ENCODE results near the gene EHHADH.
A peak's percentile ranks its signal among the peaks of the same experiment; 100 is the strongest.
"Not testable (repeated sequence)": the region's sequence is repeated elsewhere in the genome, so short reads cannot be mapped to it uniquely, and the experiment has no call there.

The EHHADH gene

GRCh38 chr3:185253645-185254410 is at the start of gene EHHADH:
Gene EHHADH, minus strand, starts transcription at chr3:185254049. Its CDS starts 27 bp downstream, at chr3:185254022.
- DNase-seq (ENCODE audit: low read depth in 2 of 2): peak; percentile 32 to 39

GRCh38 chr3:185299918-185300426 is 46.1 kb upstream of the EHHADH start:
- not testable (repeated sequence) for DNase-seq (ENCODE audit: low read depth in 2 of 2)

GRCh38 chr3:185297867-185298266 is 44.0 kb upstream of the EHHADH start:
- no peak for DNase-seq (ENCODE audit: low read depth in 2 of 2)

- no peak for DNase-seq (ENCODE audit: low read depth in 2 of 2)
These were observed 38.4 kb upstream of the EHHADH start for GRCh38 chr3:185292238-185292637.

GRCh38 chr3:185290266-185290665 is 36.4 kb upstream of the EHHADH start:
- no peak for DNase-seq (ENCODE audit: low read depth in 2 of 2)

GRCh38 chr3:185283374-185283935 is 29.6 kb upstream of the EHHADH start:
- no peak for DNase-seq (ENCODE audit: low read depth in 2 of 2)

GRCh38 chr3:185282696-185283373 is 29.0 kb upstream of the EHHADH start:
- DNase-seq (ENCODE audit: low read depth in 2 of 2): peak; percentile 83 to 85

GRCh38 chr3:185280572-185281365 is 26.9 kb upstream of the EHHADH start:
- DNase-seq (ENCODE audit: low read depth in 2 of 2): peak; percentile 21 to 34

- DNase-seq (ENCODE audit: low read depth in 2 of 2): no peak
These were observed 25.8 kb upstream of the EHHADH start for GRCh38 chr3:185279587-185280138.

GRCh38 chr3:185276415-185276814 is 22.6 kb upstream of the EHHADH start:
- no peak for DNase-seq (ENCODE audit: low read depth in 2 of 2)

- no peak for DNase-seq (ENCODE audit: low read depth in 2 of 2)
These were observed 18.2 kb upstream of the EHHADH start for GRCh38 chr3:185272033-185272432.

- DNase-seq (ENCODE audit: low read depth in 2 of 2): no peak
These were observed 17.1 kb upstream of the EHHADH start for GRCh38 chr3:185270956-185271332.

GRCh38 chr3:185270262-185270955 is 16.6 kb upstream of the EHHADH start:
- DNase-seq (ENCODE audit: low read depth in 2 of 2): no peak

- DNase-seq (ENCODE audit: low read depth in 2 of 2): no peak
These were observed 14.5 kb upstream of the EHHADH start for GRCh38 chr3:185268194-185268962.

- no peak for DNase-seq (ENCODE audit: low read depth in 2 of 2)
These were observed 13.3 kb upstream of the EHHADH start for GRCh38 chr3:185267193-185267592.

- DNase-seq (ENCODE audit: low read depth in 2 of 2): no peak
These were observed 11.2 kb upstream of the EHHADH start for GRCh38 chr3:185264849-185265553.

- no peak for DNase-seq (ENCODE audit: low read depth in 2 of 2)
These were observed 9.6 kb upstream of the EHHADH start for GRCh38 chr3:185263423-185263822.

- DNase-seq (ENCODE audit: low read depth in 2 of 2): no peak
These were observed 3.5 kb upstream of the EHHADH start for GRCh38 chr3:185257334-185257733.

GRCh38 chr3:185254799-185255198 is 950 bp upstream of the EHHADH start:
- DNase-seq (ENCODE audit: low read depth in 2 of 2): no peak

- DNase-seq (ENCODE audit: low read depth in 2 of 2): not testable (repeated sequence)
These were observed 716 bp downstream of the EHHADH start for GRCh38 chr3:185253133-185253532.
